B cell (primary cell): ENCODE data around the gene SCP2. TPM values are rescaled to one million over a fixed set of nuclear protein-coding genes. Genes with fewer than 3 reads are reported as not detected.

Source experiments
- ATAC-seq: fragments of 200-7000 bp; cut with Tn5 transposase; one replicate; pipeline ENCODE4 v1.10.0; 2021; ENCODE audit warnings: low read depth, mild to moderate bottlenecking, moderate number of reproducible peaks, moderate library complexity
- CTCF ChIA-PET: fragments of 350-600 bp; sonication (Branson Sonifier 250); formaldehyde crosslinking; loops from one replicate; lab custom pipeline; 2021; ENCODE audit warnings: antibody characterized with exemption, inconsistent platforms; lab: Charles Lee
- POLR2A ChIA-PET: fragments of 350-600 bp; sonication (Branson Sonifier 250); formaldehyde crosslinking; loops from one replicate; lab custom pipeline; 2021; ENCODE audit warnings: antibody characterized with exemption; lab: Charles Lee
- DNase-seq: peaks from one replicate; pipeline ENCODE4 v3.0.0; 2013
- H2AFZ ChIP-seq: 2 replicates; pipeline ENCODE4 v1.6.1; 2012; ENCODE audit warnings: mild to moderate bottlenecking, low read depth, low read length; ENCODE audit not compliant: insufficient read depth, poor library complexity, severe bottlenecking
- H3K27ac ChIP-seq, 2 donors: 1 replicate in 1 of 2; 2 replicates in 1 of 2; pipeline ENCODE4 v1.5.1; 2012 to 2013; ENCODE audit warnings: low read length in 2 of 2, mild to moderate bottlenecking in 2 of 2, moderate library complexity in 1 of 2
- H3K27me3 ChIP-seq, 4 experiments: fragments of 200-600 bp in 1 of 4; sonication (generic) in 1 of 4; replicated peaks in 1 of 4; 1 replicate in 2 of 4; 2 replicates in 2 of 4; pipeline versions ENCODE4 v1.6.1 to v1.7.0; 2013 to 2016; ENCODE audit warnings: low read length in 3 of 4, mild to moderate bottlenecking in 2 of 4, mixed read lengths in 1 of 4, moderate library complexity in 1 of 4; ENCODE audit not compliant: insufficient read depth in 4 of 4, control insufficient read depth in 3 of 4; ENCODE audit errors: control extremely low read depth in 1 of 4
- H3K36me3 ChIP-seq, 2 experiments: replicated peaks in 1 of 2; 1 replicate in 1 of 2; 2 replicates in 1 of 2; pipeline versions ENCODE4 v1.6.1 to v1.7.1; 2013; ENCODE audit warnings: low read length in 1 of 2; ENCODE audit not compliant: insufficient read depth in 2 of 2, control insufficient read depth in 1 of 2; ENCODE audit errors: control extremely low read depth in 1 of 2, extremely low read depth in 1 of 2
- H3K4me1 ChIP-seq, 2 donors: fragments of 200-600 bp in 1 of 2; sonication (generic) in 1 of 2; 1 replicate in 1 of 2; 2 replicates in 1 of 2; pipeline versions ENCODE4 v1.5.1 to v1.6.1; 2013 to 2017; ENCODE audit warnings: low read length in 2 of 2; ENCODE audit not compliant: control insufficient read depth in 2 of 2, insufficient read depth in 2 of 2
- H3K4me2 ChIP-seq: replicated peaks from 2 replicates; pipeline ENCODE3; 2012; ENCODE audit warnings: mild to moderate bottlenecking, low read depth, low read length; ENCODE audit not compliant: poor library complexity, severe bottlenecking
- H3K4me3 ChIP-seq, 5 experiments: fragments of 200-600 bp in 1 of 5; sonication (generic) in 1 of 5; 1 replicate in 3 of 5; 2 replicates in 2 of 5; pipeline versions ENCODE4 v1.5.1 to v1.7.0; 2011 to 2016; ENCODE audit warnings: low read length in 4 of 5, mild to moderate bottlenecking in 4 of 5, low read depth in 2 of 5, control low read depth in 1 of 5, moderate library complexity in 1 of 5; ENCODE audit not compliant: insufficient read depth in 1 of 5; ENCODE audit errors: control extremely low read depth in 1 of 5, extremely low read depth in 1 of 5
- H3K79me2 ChIP-seq: fragments of 200-600 bp; sonication (generic); one replicate; pipeline ENCODE4 v1.6.0; 2016; ENCODE audit warnings: low read length; ENCODE audit not compliant: control insufficient read depth, insufficient read depth
- H3K9ac ChIP-seq: fragments of 200-600 bp; sonication (generic); 2 replicates; pipeline ENCODE4 v1.6.1; 2017; ENCODE audit warnings: mild to moderate bottlenecking, low read length, moderate library complexity
- H3K9me3 ChIP-seq, 3 donors: one replicate each; pipeline versions ENCODE4 v1.6.1 to v1.7.1; 2013; ENCODE audit warnings: low read length in 2 of 3; ENCODE audit not compliant: control insufficient read depth in 2 of 3, insufficient read depth in 1 of 3; ENCODE audit errors: control extremely low read depth in 1 of 3
- H4K20me1 ChIP-seq: 2 replicates; pipeline ENCODE4 v1.6.0; 2012; ENCODE audit warnings: mild to moderate bottlenecking, low read length; ENCODE audit not compliant: insufficient read depth, control insufficient read depth, poor library complexity, severe bottlenecking
- H3K27ac Mint-ChIP-seq: one replicate; pipeline ENCODE4 v1.8.0; 2021; ENCODE audit warnings: mixed read lengths
- H3K27me3 Mint-ChIP-seq: one replicate; pipeline ENCODE4 v1.8.0; 2021; ENCODE audit warnings: mixed read lengths
- H3K4me1 Mint-ChIP-seq: one replicate; pipeline ENCODE4 v1.8.0; 2021; ENCODE audit warnings: mixed read lengths
- H3K4me3 Mint-ChIP-seq: one replicate; pipeline ENCODE4 v1.8.0; 2021; ENCODE audit warnings: mixed read lengths
- H3K9me3 Mint-ChIP-seq: one replicate; pipeline ENCODE4 v1.8.0; 2022; ENCODE audit warnings: mixed read lengths; ENCODE audit not compliant: insufficient read depth
- CTCF ChIP-seq: fragments of 200-600 bp; IDR thresholded peaks from one replicate; pipeline ENCODE4 v1.8.0; 2022; ENCODE audit warnings: antibody characterized with exemption, mild to moderate bottlenecking
- EZH2 ChIP-seq: IDR thresholded peaks from 2 replicates; pipeline ENCODE4 v1.6.1; 2012; ENCODE audit warnings: borderline replicate concordance, low read depth, mild to moderate bottlenecking, moderate library complexity, low read length; ENCODE audit not compliant: insufficient read depth, poor library complexity, severe bottlenecking
- WGBS: methylation state at CpG from one replicate; pipeline ENCODE4 v1.1.5; 2013; ENCODE audit warnings: missing lambda C conversion rate; ENCODE audit not compliant: insufficient coverage; 5-methylcytosine and 5-hydroxymethylcytosine counted together
- intact Hi-C: fragments of 100-400 bp; cut with micrococcal nuclease; formaldehyde crosslinking; loops from one replicate; pipeline ENCODE4 v1.10.0; 2022
- polyA plus RNA-seq: library from polyadenylated mRNA; depleted of rRNA; stranded (reverse); fragments of >200 nt; gene quantifications from 2 replicates; pipeline ENCODE4 v1.2.3, GENCODE V29; 2012
- total RNA-seq, 2 donors: library from RNA; stranded (reverse); fragments of 120-200 nt in 1 of 2; gene quantifications; 1 replicate in 1 of 2; 2 replicates in 1 of 2; pipeline versions ENCODE4 v1.2.3 to v1.2.4, GENCODE V29; 2013 to 2022

The SCP2 gene
- total and polyA plus RNA-seq, 2 donors (not counting 1 experiment from before 2014, with no cell fraction given): 19.4 to 46.6 TPM

GRCh38 chr1:53076165-53076564, 149.1 kb downstream of the SCP2 start:
- TF ChIP-seq CTCF (no peak), EZH2 (no peak)
- no peak overlapping the region for H3K4me3 Mint-ChIP-seq
- Histone ChIP-seq H3K9ac (no peak overlapping the region), H3K79me2 (no peaks in the 10 kb centered on the region), H3K27me3 (no peaks in the 10 kb centered on the region), H3K4me2 (no peak overlapping the region), H3K4me3 (no peak overlapping the region), H3K9me3 (no peaks in the 10 kb centered on the region), H3K4me1 (no peaks in the 10 kb centered on the region), H2AFZ (no peak overlapping the region), H3K27ac (no peak overlapping the region), H3K36me3 (no peaks in the 10 kb centered on the region), H4K20me1 (no peaks in the 10 kb centered on the region)
- intact Hi-C loops: no loop called here
- ChIA-PET POLR2A (no interaction called here), CTCF (no interaction called here)
- no peak for ATAC-seq
- no peaks in the 10 kb centered on the region for H3K4me1 Mint-ChIP-seq
- DNase-seq: no peak
- H3K27ac Mint-ChIP-seq: no peak overlapping the region
- H3K9me3 Mint-ChIP-seq: no peaks in the 10 kb centered on the region
- WGBS: 93% methylated on average over 9 of the region's 9 CpGs
- no peaks in the 10 kb centered on the region for H3K27me3 Mint-ChIP-seq

GRCh38 chr1:53076721-53077598, 149.9 kb downstream of the SCP2 start:
- ATAC-seq: no peak
- Mint-ChIP-seq H3K4me1 (no peaks in the 10 kb centered on the region), H3K27ac (no peak overlapping the region), H3K9me3 (no peaks in the 10 kb centered on the region), H3K27me3 (no peaks in the 10 kb centered on the region), H3K4me3 (no peak overlapping the region)
- CTCF ChIA-PET: no interaction called here
- Histone ChIP-seq H3K27ac (no peak overlapping the region), H3K4me1 (no peaks in the 10 kb centered on the region), H3K4me3 (no peak overlapping the region), H3K4me2 (no peak overlapping the region), H3K9ac (no peak overlapping the region), H4K20me1 (no peaks in the 10 kb centered on the region), H3K79me2 (no peaks in the 10 kb centered on the region), H3K9me3 (no peaks in the 10 kb centered on the region), H3K36me3 (no peaks in the 10 kb centered on the region), H3K27me3 (no peaks in the 10 kb centered on the region), H2AFZ (no peak overlapping the region)
- DNase-seq: no peak
- WGBS: 88% methylated on average over 19 of the region's 19 CpGs
- POLR2A ChIA-PET: no interaction called here
- no peak for TF ChIP-seq EZH2
- no peak for TF ChIP-seq CTCF
- intact Hi-C loops: no loop called here
